ENCODE measurements around the gene AOAH. TPM values are rescaled to one million over a fixed set of nuclear protein-coding genes. Genes with fewer than 3 reads are reported as not detected.

The AOAH gene
- total RNA-seq, 4 donors from 2014 or later = 1.1 to 4.8 (median 1.6) TPM

DNA sequence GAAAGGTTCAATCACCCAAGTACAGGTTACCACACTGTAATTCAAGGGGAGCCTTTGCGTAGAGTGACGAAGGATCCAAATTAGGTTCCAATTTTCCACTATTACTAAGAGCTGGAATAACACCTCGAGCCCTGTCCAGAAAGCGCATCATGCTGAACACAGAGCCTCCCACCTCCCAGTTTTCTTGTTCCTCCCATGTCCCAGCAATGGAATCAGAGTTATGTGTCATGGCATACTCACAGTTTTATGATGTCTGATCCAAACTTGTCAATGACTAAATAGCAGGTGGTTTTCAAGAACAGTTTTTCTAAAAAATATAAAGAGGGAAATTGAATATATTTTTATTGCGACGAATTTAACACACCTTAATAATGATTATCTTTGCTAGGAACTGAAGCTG, 50.6 kb downstream of the AOAH start:
- Histone ChIP-seq H3K4me3 (no peak overlapping the region), H3K36me3 (no peaks in the 10 kb centered on the region), H3K27me3 (no peaks in the 10 kb centered on the region), H3K4me1 (no peaks in the 10 kb centered on the region), H3K27ac (no peak overlapping the region), H3K9me3 (no peaks in the 10 kb centered on the region)
- DNase-seq (ENCODE audit: low spot score in 2 of 2) = no peak
- WGBS = 90% methylated on average over 6 of the region's 6 CpGs
- TF ChIP-seq, protein P1, sequence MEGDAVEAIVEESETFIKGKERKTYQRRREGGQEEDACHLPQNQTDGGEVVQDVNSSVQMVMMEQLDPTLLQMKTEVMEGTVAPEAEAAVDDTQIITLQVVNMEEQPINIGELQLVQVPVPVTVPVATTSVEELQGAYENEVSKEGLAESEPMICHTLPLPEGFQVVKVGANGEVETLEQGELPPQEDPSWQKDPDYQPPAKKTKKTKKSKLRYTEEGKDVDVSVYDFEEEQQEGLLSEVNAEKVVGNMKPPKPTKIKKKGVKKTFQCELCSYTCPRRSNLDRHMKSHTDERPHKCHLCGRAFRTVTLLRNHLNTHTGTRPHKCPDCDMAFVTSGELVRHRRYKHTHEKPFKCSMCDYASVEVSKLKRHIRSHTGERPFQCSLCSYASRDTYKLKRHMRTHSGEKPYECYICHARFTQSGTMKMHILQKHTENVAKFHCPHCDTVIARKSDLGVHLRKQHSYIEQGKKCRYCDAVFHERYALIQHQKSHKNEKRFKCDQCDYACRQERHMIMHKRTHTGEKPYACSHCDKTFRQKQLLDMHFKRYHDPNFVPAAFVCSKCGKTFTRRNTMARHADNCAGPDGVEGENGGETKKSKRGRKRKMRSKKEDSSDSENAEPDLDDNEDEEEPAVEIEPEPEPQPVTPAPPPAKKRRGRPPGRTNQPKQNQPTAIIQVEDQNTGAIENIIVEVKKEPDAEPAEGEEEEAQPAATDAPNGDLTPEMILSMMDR (IDR thresholded peaks at IDR 0.05) = no peak
- TF ChIP-seq EP300 (IDR thresholded peaks at IDR 0.05) (no peak), POLR2AphosphoS5 (IDR thresholded peaks at IDR 0.05) (no peak), POLR2A (IDR thresholded peaks at IDR 0.05) (no peak)

DNA sequence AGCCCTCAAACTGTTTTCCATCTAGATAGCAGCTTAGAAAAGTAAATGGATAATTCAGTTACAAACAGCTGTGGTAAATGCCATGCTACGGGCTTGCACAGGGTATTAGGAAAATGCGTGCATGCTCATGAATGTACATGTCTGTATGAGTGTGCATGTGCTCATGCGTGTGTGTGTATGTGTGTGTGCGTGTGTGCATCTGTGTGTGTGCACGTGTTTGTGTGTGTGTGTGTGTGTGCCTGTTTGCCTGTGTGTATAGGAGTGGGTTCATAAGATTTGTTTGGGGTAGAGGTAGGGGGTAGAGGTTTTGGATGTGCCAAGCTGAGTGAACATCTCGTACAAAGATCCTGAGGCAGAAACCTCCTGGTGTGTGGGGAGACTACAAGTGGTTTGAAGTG, 52.9 kb downstream of the AOAH start:
- WGBS = 89% methylated on average over 6 of the region's 6 CpGs

GRCh38 chr7:36670585-36671431, 53.5 kb downstream of the AOAH start:
- Histone ChIP-seq H3K9me3 (no peaks in the 10 kb centered on the region), H3K4me3 (no peak overlapping the region), H3K36me3 (no peaks in the 10 kb centered on the region), H3K27me3 (no peaks in the 10 kb centered on the region), H3K4me1 (no peaks in the 10 kb centered on the region), H3K27ac (no peak overlapping the region)
- DNase-seq (ENCODE audit: low spot score in 2 of 2) = no peak
- no peak for TF ChIP-seq EP300 (IDR thresholded peaks at IDR 0.05)
- TF ChIP-seq, protein P1 (IDR thresholded peaks at IDR 0.05) = peak; percentile 51 to 82
- 83% methylated on average over 17 of the region's 17 CpGs for WGBS

More for the DNA sequence above, 52.9 kb downstream of the AOAH start:
- Histone ChIP-seq H3K36me3 (no peaks in the 10 kb centered on the region), H3K4me1 (no peaks in the 10 kb centered on the region), H3K9me3 (no peaks in the 10 kb centered on the region), H3K27me3 (no peaks in the 10 kb centered on the region), H3K4me3 (no peak overlapping the region), H3K27ac (no peak overlapping the region)
- TF ChIP-seq POLR2AphosphoS5 (IDR thresholded peaks at IDR 0.05) = no peak
- TF ChIP-seq, protein P1 (IDR thresholded peaks at IDR 0.05) = no peak
- TF ChIP-seq EP300 (IDR thresholded peaks at IDR 0.05) = no peak
- no peak for TF ChIP-seq POLR2A (IDR thresholded peaks at IDR 0.05)
- DNase-seq (ENCODE audit: low spot score in 2 of 2) = no peak

GRCh38 chr7:36668750-36669149, 55.5 kb downstream of the AOAH start:
- Histone ChIP-seq H3K4me3 (no peak overlapping the region), H3K27ac (no peak overlapping the region), H3K9me3 (no peaks in the 10 kb centered on the region), H3K4me1 (no peaks in the 10 kb centered on the region), H3K36me3 (no peaks in the 10 kb centered on the region), H3K27me3 (no peaks in the 10 kb centered on the region)
- DNase-seq (ENCODE audit: low spot score in 2 of 2) = no peak
- 79% methylated on average over 3 of the region's 3 CpGs for WGBS
- TF ChIP-seq, protein P1 (IDR thresholded peaks at IDR 0.05) = no peak
- no peak for TF ChIP-seq POLR2AphosphoS5 (IDR thresholded peaks at IDR 0.05)
- TF ChIP-seq POLR2A (IDR thresholded peaks at IDR 0.05) = no peak
- no peak for TF ChIP-seq EP300 (IDR thresholded peaks at IDR 0.05)

- TF ChIP-seq POLR2A (IDR thresholded peaks at IDR 0.05) = no peak
- TF ChIP-seq, protein P1 (IDR thresholded peaks at IDR 0.05) = no peak
- no peak for TF ChIP-seq POLR2AphosphoS5 (IDR thresholded peaks at IDR 0.05)
- no peak for TF ChIP-seq EP300 (IDR thresholded peaks at IDR 0.05)
- no peak for DNase-seq (ENCODE audit: low spot score in 2 of 2)
- H3K27ac ChIP-seq = no peak overlapping the region
- H3K36me3 ChIP-seq = no peaks in the 10 kb centered on the region
- no peak overlapping the region for H3K4me3 ChIP-seq
- no peaks in the 10 kb centered on the region for H3K9me3 ChIP-seq
- H3K27me3 ChIP-seq = no peaks in the 10 kb centered on the region
- 64% methylated on average over 3 of the region's 3 CpGs for WGBS
- H3K4me1 ChIP-seq = no peaks in the 10 kb centered on the region
These were observed 56.2 kb downstream of the AOAH start for GRCh38 chr7:36668080-36668479.

Data from suprapubic skin (tissue), 4 donors.